ENCODE results near the gene PIGQ.
A peak's percentile ranks its signal among the peaks of the same experiment; 100 is the strongest.

The PIGQ gene

GRCh38 chr16:628321-629061 is 58.7 kb downstream of the PIGQ start:
- DNase-seq (ENCODE audit: low spot score) = no peak

GRCh38 chr16:629185-629832 is 59.5 kb downstream of the PIGQ start:
- DNase-seq (ENCODE audit: low spot score) = no peak

DNA sequence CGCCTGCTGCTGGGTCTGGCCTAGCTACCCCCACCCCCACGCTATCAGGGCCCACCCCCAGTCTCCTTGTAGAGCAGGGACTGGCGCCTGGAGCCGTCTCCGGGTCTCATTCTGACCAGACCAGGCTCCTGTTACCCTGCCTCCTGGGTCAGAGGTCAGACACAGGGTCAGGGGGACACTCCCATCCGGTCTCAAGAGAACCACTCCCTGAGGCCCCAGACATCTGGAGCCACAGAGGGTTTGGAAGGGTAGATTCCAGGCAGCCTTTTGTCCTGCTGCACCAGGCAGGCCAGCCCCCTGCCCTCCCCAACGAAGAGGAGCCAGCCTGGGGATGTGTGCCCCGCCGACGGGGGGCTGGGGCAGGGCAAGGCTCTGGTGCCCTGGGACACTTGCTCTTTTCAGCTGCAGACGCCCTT is 60.1 kb downstream of the PIGQ start:
- no peak for DNase-seq (ENCODE audit: low spot score)

DNA sequence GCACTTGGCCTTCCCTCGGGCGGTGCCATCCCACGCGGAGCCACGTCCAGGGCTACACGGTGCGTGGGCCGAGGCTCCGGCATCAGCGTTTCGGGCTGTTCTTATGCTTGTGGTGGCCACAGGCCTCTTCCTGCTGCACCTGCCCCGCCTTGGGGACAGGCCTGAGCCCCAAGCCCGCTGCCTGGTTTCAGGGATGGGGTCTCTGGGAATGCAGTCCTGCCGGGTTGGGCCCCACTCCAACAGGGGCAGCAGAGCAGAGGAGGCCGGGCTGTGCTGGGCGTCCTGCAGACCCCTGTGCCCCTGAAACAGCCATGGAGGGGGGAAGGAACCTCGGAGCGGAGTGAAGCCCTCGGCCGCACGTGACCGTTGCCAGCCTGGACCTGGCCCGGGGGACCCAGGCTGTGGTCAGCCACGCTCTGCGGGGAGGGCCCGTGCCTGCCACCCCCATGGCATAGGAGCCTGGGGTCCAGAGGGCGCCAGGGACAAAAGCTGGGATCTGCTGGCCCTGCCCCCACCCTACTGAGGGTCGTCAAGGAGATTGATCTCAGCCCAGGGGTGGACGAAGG is 60.6 kb downstream of the PIGQ start:
- no peak for DNase-seq (ENCODE audit: low spot score)

- peak; percentile 36 for DNase-seq (ENCODE audit: low spot score)
Observed at GRCh38 chr16:630815-631405, 61.1 kb downstream of the PIGQ start, which contains the start of gene WFIKKN1. WFIKKN1 (plus strand) TSS chr16:630985; CDS start chr16:631254, 269 bp downstream.

DNA sequence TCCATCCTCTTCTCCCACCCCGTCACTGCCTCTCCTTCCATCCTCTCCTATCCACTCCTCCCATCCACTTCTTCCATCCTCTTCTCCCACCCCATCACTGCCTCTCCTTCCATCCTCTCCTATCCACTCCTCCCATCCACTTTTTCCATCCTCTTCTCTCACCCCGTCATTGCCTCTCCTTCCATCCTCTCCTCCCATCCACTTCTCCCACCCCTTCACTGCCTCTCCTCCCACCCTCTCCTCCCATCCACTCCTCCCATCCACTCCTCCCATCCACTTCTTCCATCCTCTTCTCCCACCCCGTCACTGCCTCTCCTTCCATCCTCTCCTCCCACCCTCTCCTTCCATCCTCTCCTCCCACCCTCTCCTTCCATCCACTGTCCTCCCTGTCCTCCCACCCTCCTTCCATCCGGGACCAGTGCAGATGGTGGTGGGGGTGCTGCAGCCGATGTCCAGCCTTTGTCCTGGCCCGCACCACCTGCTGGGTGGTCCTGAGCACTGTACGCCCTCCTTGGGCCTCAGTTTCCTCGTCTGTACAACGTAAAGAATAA is 62.1 kb downstream of the PIGQ start:
- no peak for DNase-seq (ENCODE audit: low spot score)

- DNase-seq (ENCODE audit: low spot score) = no peak
Observed at GRCh38 chr16:632486-633335, 62.9 kb downstream of the PIGQ start.

DNA sequence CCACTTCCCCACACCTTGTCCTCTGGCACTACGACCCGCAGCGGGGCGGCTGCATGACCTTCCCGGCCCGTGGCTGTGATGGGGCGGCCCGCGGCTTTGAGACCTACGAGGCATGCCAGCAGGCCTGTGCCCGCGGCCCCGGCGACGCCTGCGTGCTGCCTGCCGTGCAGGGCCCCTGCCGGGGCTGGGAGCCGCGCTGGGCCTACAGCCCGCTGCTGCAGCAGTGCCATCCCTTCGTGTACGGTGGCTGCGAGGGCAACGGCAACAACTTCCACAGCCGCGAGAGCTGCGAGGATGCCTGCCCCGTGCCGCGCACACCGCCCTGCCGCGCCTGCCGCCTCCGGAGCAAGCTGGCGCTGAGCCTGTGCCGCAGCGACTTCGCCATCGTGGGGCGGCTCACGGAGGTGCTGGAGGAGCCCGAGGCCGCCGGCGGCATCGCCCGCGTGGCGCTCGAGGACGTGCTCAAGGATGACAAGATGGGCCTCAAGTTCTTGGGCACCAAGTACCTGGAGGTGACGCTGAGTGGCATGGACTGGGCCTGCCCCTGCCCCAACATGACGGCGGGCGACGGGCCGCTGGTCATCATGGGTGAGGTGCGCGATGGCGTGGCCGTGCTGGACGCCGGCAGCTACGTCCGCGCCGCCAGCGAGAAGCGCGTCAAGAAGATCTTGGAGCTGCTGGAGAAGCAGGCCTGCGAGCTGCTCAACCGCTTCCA is 63.7 kb downstream of the PIGQ start:
- DNase-seq (ENCODE audit: low spot score) = no peak

Measured in GM03348 (cell line).